ENCODE data around the gene MVB12B. TPM values are rescaled to one million over a fixed set of nuclear protein-coding genes. Genes with fewer than 3 reads are reported as not detected.

Gene MVB12B
- total and polyA plus RNA-seq, 2 of the 8 experiments (the other 6 are each of a cell fraction or from before 2014, with no cell fraction given) = 2.6 to 5.0 TPM

GRCh38 chr9:126435105-126435504 lies 108.5 kb downstream of the MVB12B start (continued):
- TF ChIP-seq CHD7 (IDR thresholded peaks at IDR 0.05; ENCODE audit: insufficient replicate concordance, low read length) = no peak
